ENCODE measurements around the gene IRS2.
"Not testable (repeated sequence)": the region's sequence is repeated elsewhere in the genome, so short reads cannot be mapped to it uniquely, and the experiment has no call there.

The IRS2 gene

GRCh38 chr13:109751477-109751876 lies 34.9 kb downstream of the IRS2 start:
- DNase-seq, result no peak

GRCh38 chr13:109750221-109750775 lies 36.1 kb downstream of the IRS2 start:
- no peak for DNase-seq

GRCh38 chr13:109749365-109749764 lies 37.0 kb downstream of the IRS2 start:
- DNase-seq, result no peak

- no peak for DNase-seq
Observed at GRCh38 chr13:109748677-109749076, 37.7 kb downstream of the IRS2 start.

- DNase-seq, result no peak
Observed at GRCh38 chr13:109747524-109747923, 38.9 kb downstream of the IRS2 start.

GRCh38 chr13:109746364-109746763 lies 40.0 kb downstream of the IRS2 start:
- no peak for DNase-seq

GRCh38 chr13:109745702-109746101 lies 40.7 kb downstream of the IRS2 start:
- no peak for DNase-seq

GRCh38 chr13:109745060-109745459 lies 41.3 kb downstream of the IRS2 start:
- no peak for DNase-seq

GRCh38 chr13:109744512-109745051 lies 41.8 kb downstream of the IRS2 start:
- no peak for DNase-seq

- no peak for DNase-seq
Observed at GRCh38 chr13:109743706-109744453, 42.5 kb downstream of the IRS2 start.

GRCh38 chr13:109741966-109742365 lies 44.4 kb downstream of the IRS2 start:
- no peak for DNase-seq

- DNase-seq, result no peak
Observed at GRCh38 chr13:109740721-109741120, 45.7 kb downstream of the IRS2 start.

- no peak for DNase-seq
Observed at GRCh38 chr13:109740121-109740520, 46.3 kb downstream of the IRS2 start.

- no peak for DNase-seq
Observed at GRCh38 chr13:109738298-109738746, 48.1 kb downstream of the IRS2 start.

- DNase-seq, result no peak
Observed at GRCh38 chr13:109737606-109738005, 48.8 kb downstream of the IRS2 start.

- no peak for DNase-seq
Observed at GRCh38 chr13:109737046-109737573, 49.3 kb downstream of the IRS2 start.

- no peak for DNase-seq
Observed at GRCh38 chr13:109735436-109735966, 50.9 kb downstream of the IRS2 start.

GRCh38 chr13:109734002-109734785 lies 52.2 kb downstream of the IRS2 start:
- peak; percentile 24 for DNase-seq

GRCh38 chr13:109733550-109733949 lies 52.8 kb downstream of the IRS2 start:
- no peak for DNase-seq

- not testable (repeated sequence) for DNase-seq
Observed at GRCh38 chr13:109732470-109733170, 53.8 kb downstream of the IRS2 start.

- DNase-seq, result no peak
Observed at GRCh38 chr13:109730812-109731335, 55.5 kb downstream of the IRS2 start.

All from central memory CD4-positive, alpha-beta T cell (primary cell).